HG02759 (cell line): Measurements from ENCODE around the gene KRT82.
"Not testable (repeated sequence)": the region's sequence is repeated elsewhere in the genome, so short reads cannot be mapped to it uniquely, and the experiment has no call there.

Source experiments
- ATAC-seq: cut with Tn5 transposase; IDR thresholded peaks from one replicate; pipeline ENCODE4 v1.9.1; 2021; ENCODE audit warnings: mild to moderate bottlenecking, moderate library complexity; ENCODE audit not compliant: unreplicated experiment

The KRT82 gene

GRCh38 chr12:52413202-52413601, 7.1 kb upstream of the KRT82 start:
- ATAC-seq = no peak

GRCh38 chr12:52411815-52412214, 5.7 kb upstream of the KRT82 start:
- ATAC-seq = no peak

DNA sequence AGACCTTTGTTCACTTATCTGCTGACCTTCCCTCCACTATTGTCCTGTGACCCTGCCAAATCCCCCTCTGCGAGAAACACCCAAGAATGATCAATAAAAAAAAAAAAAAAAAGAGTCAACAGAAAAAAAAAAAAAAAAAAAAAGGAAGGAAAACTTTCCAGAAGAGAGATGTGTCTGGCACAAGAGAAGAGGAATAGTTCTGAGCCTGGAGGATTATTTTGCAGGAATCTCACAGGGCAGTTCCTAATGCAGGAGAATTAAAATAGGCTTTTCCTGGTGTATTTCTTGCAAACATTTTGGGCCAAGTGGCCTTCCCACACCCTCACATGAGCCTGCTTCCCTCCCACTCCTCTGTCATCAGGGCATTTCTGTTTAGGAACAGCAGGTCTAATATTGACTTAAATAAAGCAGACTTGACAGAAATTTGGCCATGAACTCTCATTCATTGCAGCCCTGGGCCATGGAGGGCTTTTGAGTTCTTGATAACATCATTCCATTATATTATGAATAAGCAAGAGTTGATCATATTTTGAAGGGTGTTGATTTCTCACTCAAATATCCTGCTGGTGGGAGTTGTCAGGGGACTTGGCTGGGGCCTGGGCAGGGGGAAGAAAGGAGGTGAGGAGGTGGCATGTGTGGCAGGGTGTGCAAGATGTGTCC, 4.6 kb upstream of the KRT82 start:
- not testable (repeated sequence) for ATAC-seq

- no peak for ATAC-seq
Observed at GRCh38 chr12:52407918-52408317, 1.8 kb upstream of the KRT82 start.

DNA sequence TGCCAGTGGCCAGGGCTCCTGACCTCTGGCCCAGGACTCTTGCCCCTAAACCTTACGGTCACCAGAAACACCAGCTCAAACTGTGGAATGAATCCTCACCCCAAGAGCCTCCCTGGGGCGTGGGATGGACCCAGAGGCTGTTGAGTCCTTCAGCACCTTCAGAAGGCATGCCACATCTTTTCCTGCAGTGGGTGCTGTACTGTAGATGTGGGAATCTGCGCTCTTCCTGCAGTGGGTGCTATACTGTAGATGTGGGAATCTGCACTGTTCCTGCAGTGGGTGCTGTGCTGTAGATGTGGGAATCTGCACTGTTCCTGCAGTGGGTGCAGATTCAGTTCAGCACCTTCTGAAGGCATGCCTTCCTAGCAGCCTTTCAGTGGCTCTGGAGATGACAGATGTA, 1.2 kb downstream of the KRT82 start:
- no peak for ATAC-seq

DNA sequence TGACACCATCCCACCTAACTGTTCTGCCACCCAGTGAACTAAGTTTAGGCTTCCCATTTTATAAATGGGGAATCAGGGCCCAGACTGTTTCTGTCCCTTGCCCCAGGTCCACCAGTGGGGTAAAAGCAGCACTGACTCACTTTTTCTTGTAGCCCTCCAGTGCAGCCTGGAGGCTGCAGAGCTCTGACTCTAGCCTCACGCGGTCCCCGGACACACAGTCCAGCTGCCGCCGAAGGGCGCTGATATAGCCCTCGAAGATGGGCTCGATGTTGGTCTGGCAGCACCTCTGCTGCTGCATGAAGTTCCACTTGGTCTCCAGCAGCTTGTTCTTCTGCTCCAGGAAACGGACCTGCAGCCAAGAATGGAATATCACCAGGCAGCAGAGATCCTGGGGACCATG, 2.6 kb downstream of the KRT82 start:
- no peak for ATAC-seq

- no peak for ATAC-seq
Observed at GRCh38 chr12:52402873-52403540, 3.1 kb downstream of the KRT82 start.

DNA sequence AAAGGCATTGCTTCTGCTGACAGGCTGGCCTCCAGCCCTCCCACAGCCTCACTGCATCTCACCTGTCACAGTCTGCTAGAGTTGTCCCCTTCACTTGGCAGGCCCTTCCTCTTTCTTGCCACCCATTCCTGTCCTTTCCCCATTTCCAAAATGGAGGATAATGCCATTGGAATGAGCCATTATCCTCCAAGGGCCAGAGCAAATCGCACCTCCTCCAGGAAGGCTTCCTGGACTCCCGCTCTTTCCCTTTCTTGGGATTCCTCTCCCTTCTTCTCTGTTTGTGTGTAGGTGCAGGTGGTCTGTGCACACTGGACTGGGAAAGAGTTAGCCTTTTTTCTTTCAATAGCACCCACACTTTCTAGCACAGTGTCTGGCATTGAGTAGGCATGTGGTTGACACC, 3.8 kb downstream of the KRT82 start:
- no peak for ATAC-seq

- ATAC-seq = no peak
Observed at GRCh38 chr12:52401926-52402325, 4.2 kb downstream of the KRT82 start.

DNA sequence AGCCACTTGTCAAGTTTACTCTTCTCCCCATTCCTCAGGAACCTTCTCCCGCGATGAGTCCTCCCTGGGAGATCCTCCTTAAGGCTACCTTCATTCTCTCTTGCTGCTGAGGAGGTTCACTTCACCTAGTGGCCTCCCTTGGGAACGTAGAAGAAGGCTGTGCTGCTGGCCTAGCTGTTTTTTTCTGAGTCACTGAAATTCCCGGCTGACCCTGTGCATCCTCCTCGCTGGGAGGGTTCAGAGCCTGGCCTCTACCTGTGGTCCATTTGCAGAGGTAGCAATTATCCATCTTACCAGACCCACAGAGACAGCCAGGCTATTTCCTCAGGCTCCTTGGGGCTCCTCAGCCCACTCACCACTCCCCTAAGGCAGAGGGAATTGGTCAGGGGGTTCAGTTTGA, 4.6 kb downstream of the KRT82 start:
- ATAC-seq = no peak

DNA sequence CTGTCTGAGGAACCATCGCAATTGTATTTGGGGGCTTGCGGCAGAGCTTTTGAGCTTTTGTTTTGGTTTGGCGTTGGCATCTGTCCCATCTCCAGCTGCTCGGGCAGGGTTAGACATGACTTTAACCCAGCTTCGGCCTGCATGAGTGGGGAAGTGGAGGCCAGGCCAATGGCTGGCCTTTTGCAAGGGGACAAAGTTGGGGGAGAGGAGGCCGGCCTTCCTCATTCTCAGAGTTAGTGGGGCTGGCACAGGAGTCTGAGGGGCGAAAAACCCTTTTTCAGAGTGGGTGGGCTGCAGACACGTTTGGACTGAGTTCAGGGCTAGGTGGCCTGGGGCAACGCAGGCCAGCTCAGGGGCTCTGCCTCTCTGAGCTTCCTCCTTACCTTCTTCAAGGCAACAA, 5.2 kb downstream of the KRT82 start:
- ATAC-seq = no peak

DNA sequence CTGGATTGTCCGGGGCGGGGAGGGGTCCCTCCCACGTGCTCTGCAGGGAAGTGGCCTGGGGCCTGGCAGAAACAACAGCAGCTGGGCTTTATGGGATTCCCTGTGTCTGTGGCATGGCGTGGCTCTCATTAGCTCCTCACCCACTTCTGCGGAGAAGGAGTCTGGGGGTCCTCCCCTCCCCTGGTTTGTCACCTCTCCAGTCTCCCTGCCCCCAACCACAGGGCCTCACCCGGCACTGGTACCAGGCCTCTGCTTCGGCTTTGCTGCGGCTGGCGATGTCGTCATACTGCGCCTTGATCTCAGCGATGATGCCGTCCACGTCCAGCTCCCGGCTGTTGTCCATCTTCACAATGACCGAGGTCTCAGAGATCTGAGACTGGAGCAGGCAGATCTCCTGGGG, 6.4 kb downstream of the KRT82 start:
- ATAC-seq = no peak

DNA sequence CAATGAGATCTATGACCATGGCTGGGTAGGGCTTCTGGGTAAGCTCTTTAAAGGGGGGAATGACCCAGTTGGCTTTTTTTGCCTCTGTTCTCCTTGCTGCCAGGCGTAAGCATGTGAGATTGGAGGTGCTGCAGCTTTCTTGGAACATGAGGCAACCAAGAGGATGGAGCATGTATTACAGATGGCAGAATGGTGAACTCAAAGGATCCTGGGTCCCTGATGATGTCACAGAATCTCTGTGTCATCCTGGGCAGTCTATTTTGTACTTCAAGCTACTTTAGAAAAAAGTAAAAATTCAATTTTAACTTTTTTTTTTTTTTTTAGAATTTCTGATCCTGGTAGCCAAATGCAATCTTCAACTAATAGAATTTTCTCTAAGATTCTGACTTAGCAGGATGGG, 8.0 kb downstream of the KRT82 start:
- no peak for ATAC-seq

GRCh38 chr12:52396656-52397055, 9.5 kb downstream of the KRT82 start:
- ATAC-seq = no peak

DNA sequence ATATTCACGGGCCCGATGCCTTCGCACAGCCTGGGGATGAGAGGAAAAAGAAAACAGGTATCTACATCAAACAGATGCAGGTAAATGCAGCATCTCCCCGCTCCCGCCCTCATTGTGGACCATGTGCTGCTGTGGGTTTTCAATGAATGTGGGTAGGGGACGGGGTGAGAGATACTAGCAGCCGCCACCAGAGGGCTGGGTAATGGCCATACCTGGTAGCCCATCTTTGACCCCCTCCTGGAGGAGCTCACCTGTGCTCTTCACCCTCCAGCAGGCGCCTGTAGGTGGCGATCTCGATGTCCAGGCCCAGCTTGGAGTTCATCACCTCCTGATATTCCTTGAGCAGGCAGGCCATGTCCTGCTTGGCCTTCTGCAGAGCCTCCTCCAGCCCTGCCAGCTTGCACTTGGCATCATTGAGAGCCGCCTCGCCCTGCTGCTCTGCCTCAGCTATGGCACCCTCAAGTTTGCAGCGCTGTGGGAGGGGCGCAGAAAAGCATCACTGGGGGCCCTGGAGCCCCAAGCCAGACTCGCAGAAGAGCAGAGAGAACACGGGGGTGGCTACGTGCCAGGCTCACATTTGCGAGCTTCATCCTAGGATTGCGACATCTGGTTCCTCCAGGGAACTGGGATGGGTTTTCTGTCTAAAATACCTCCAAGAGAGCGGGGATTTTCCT, 10.2 kb downstream of the KRT82 start:
- ATAC-seq = no peak

DNA sequence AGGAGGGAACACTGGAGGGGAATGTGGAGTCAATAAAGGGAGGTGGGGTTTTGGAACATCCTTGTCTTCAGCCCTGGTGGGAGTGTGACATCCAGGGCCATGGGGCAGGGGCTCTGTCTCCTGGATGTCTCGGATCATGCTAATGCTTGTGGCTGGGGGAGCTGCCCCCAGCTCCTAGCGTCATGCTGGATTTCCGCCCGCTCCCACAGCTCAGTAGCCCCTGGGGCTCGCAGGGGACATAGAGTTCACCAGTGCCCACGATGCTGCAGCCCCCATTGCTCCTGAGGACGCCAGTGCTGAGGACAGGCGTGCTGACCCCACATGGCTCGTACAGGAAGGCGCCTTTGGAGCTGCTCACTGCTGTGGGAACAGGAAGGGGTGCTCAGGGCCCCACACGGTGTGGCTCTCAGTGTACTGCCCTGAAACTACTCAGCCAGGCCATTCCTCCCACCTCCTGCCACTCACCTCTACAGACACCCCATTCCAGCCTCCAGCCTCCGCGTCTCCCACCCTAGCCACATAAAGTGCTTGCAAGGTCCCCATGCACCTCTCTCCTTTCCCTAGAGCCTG, 11.2 kb downstream of the KRT82 start:
- no peak for ATAC-seq

DNA sequence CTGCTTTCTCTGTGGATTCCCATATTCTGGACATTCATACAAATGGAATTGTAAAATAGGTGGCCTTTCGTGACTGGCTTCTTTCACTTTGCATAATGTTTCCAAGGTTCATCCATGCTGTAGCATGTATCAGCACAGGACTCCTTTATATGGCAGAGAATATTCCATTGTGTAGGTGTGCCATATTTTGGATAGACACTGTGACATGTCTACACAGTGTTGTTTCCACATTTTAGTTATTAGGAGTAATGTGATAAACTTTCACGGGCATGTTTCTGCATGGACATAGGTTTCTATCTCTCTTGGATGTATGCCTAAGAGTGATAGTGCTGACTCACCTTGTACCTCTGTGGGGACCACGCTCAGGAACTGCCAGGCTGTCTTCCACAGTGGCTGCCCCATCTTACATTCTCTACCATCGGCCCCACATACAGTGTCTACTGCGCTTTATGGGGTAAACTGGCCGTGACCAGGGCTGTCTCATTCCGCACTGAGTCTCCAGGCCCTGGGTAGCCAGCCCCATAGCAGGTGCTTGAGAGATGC, 13.6 kb downstream of the KRT82 start:
- no peak for ATAC-seq

GRCh38 chr12:52391618-52392002, 14.5 kb downstream of the KRT82 start:
- ATAC-seq = no peak

DNA sequence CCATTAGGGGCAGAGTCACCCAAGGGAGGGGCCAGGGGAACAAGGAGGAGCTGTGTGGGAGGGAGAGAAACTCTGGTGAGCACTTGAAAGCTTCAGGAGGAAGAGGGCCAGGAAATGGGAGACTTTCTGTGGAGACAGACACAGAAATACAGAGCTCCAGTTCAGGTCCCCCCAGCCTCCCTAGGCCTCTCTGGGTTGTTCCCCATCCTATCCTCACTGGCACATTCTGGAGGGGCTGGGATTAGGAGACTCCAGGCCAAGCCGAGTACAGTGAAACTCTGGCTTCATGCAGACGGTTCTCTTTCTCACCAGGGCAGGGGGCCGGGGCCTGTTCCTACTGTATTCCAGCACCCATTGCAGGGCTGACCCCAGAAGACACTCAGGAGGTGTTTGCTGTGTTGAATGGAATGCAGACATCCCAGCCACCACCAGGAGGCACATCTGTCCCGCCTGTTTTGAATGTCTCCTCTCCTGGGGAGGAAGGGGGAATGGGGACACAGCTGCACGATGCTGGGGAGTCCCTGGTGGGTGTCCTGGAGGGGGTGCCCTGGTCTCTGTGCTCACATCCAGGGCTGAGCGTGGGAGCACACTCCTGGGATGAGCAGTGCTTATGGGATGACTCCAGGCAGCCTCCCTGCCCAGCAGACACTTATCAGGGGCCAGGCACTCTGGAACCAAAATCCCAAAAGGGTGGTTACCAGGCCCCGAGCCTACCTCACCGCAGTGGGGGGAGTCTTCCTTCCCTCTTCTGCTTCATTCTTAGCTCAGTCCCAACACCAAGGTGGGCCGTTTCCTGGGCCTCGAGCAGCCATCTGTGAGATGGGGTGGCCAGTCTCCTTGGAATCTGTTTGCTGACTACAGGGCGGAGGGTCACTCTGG, 15.2 kb downstream of the KRT82 start:
- no peak for ATAC-seq

DNA sequence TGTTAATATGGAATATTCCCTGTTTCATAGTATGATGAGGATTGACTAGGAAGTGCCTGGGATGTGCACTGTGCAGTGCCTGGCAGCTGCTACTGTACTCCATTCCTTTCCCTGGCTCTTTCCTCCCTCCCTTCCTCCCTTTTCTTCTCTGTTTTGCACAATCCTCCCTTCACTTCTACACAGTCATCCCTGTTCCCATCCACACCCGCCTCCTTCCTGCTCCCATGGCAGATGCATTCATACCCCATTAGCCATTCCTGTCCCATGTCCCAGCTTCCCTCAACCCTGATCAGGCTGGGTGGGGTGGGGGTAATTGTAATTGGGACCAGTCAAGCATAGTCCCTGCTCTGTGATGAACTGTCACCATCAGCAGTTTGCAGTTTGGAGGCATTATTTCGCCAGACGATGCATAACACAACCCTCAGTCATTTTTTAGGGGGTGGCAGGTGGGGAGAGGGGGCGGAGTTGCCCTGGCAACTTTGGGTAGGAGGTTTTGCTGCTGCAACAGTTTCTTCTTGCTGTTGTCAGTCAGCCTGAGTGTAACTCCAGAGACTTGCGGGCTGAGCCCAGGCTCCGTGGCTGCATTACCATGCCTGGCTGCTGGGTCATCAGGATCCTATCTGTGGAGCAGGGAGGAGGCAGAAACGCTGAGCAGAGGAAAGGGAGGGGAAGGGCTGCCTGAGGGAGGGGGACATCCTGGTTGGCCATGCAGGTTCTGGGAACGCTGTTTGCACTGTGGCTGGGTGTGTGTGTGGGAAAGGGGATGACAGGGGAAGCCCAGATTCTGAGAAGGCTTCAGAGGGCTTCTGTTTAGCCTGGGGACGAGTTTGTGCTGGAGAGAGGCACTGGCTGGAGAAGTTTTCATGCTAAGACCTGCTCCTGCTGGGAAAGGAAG, 16.6 kb downstream of the KRT82 start:
- no peak for ATAC-seq
